Neural cell (in vitro differentiated cells): Measurements from ENCODE around the gene C4BPB. TPM values are rescaled to one million over a fixed set of nuclear protein-coding genes. Genes with fewer than 3 reads are reported as not detected.

Experiments
- H2AFZ ChIP-seq: fragments of 200-600, 300-800 bp; sonication (generic), shearing (Covaris generic); 2 replicates; pipeline ENCODE4 v1.6.0; 2014; ENCODE audit warnings: low read depth, mild to moderate bottlenecking, antibody characterized with exemption, low read length, moderate library complexity
- H3F3A ChIP-seq: fragments of 200-600 bp; shearing (Covaris generic); 2 replicates; pipeline ENCODE4 v1.6.1; 2016; ENCODE audit warnings: mild to moderate bottlenecking, moderate library complexity, mixed read lengths, antibody characterized with exemption, low read length; ENCODE audit not compliant: insufficient read depth, poor library complexity, severe bottlenecking
- H3K27ac ChIP-seq: fragments of 200-600, 300-800 bp; sonication (generic), shearing (Covaris generic); 2 replicates; pipeline ENCODE4 v1.5.1; 2014; ENCODE audit warnings: mild to moderate bottlenecking, low read length, moderate library complexity
- H3K27me3 ChIP-seq: fragments of 300-800, 200-600 bp; sonication (generic), shearing (Covaris generic); 2 replicates; pipeline ENCODE4 v1.6.0; 2014; ENCODE audit warnings: mild to moderate bottlenecking, low read depth, low read length, moderate library complexity; ENCODE audit not compliant: insufficient read depth
- H3K36me3 ChIP-seq: fragments of 300-800, 200-600 bp; sonication (generic), shearing (Covaris generic); 2 replicates; pipeline ENCODE4 v1.5.1; 2014; ENCODE audit warnings: mild to moderate bottlenecking, antibody characterized with exemption, low read length, moderate library complexity; ENCODE audit not compliant: insufficient read depth
- H3K4me2 ChIP-seq: fragments of 300-800, 200-600 bp; sonication (generic), shearing (Covaris generic); 2 replicates; pipeline ENCODE4 v1.6.0; 2014; ENCODE audit warnings: mild to moderate bottlenecking, low read length
- H3K4me3 ChIP-seq: fragments of 300-800, 200-600 bp; sonication (generic), shearing (Covaris generic); 2 replicates; pipeline ENCODE4 v1.5.1; 2014; ENCODE audit warnings: mild to moderate bottlenecking, low read length, moderate library complexity
- H3K79me2 ChIP-seq: fragments of 200-600 bp; shearing (Covaris generic); replicated peaks from 2 replicates; pipeline ENCODE4 v1.6.0; 2014; ENCODE audit warnings: mild to moderate bottlenecking, low read length, moderate library complexity; ENCODE audit not compliant: insufficient read depth
- H3K9ac ChIP-seq: fragments of 300-800, 200-600 bp; sonication (generic), shearing (Covaris generic); 2 replicates; pipeline ENCODE4 v1.6.1; 2016; ENCODE audit warnings: mild to moderate bottlenecking, low read length, mixed read lengths
- H3K9me2 ChIP-seq: fragments of 200-600 bp; shearing (Covaris generic); 2 replicates; pipeline ENCODE4 v1.6.1; 2016; ENCODE audit warnings: mild to moderate bottlenecking, low read length, mixed read lengths; ENCODE audit not compliant: insufficient read depth
- H3K9me3 ChIP-seq: fragments of 200-600, 300-800 bp; sonication (generic), shearing (Covaris generic); 2 replicates; pipeline ENCODE4 v1.6.1; 2016; ENCODE audit warnings: mild to moderate bottlenecking, mixed run types, low read length, moderate library complexity, mixed read lengths
- H4K20me1 ChIP-seq: fragments of 200-600 bp; shearing (Covaris generic); 2 replicates; pipeline ENCODE4 v1.6.1; 2016; ENCODE audit warnings: mild to moderate bottlenecking, mixed run types; ENCODE audit not compliant: insufficient read depth
- CTCF ChIP-seq: fragments of 450-650 bp; IDR thresholded peaks from 2 replicates; pipeline ENCODE4 v1.5.1; 2014; ENCODE audit warnings: antibody characterized with exemption, mild to moderate bottlenecking, moderate library complexity; ENCODE audit not compliant: poor library complexity, severe bottlenecking
- EP300 ChIP-seq: fragments of 450-650 bp; conservative IDR thresholded peaks from 2 replicates; pipeline ENCODE4 v1.6.1; 2014; ENCODE audit warnings: antibody characterized with exemption, mild to moderate bottlenecking, moderate library complexity; ENCODE audit not compliant: poor library complexity, severe bottlenecking
- EZH2 ChIP-seq: fragments of 200-600, 300-800 bp; shearing (Covaris generic), sonication (generic); IDR thresholded peaks from 2 replicates; pipeline ENCODE4 v1.6.1; 2014; ENCODE audit warnings: antibody characterized with exemption, low read length, borderline replicate concordance, mild to moderate bottlenecking; ENCODE audit not compliant: insufficient read depth, poor library complexity, severe bottlenecking
- MXI1 ChIP-seq: fragments of 450-650 bp; conservative IDR thresholded peaks from 2 replicates; pipeline ENCODE4 v1.6.1; 2014; ENCODE audit warnings: antibody characterized with exemption, mild to moderate bottlenecking; ENCODE audit not compliant: poor library complexity, severe bottlenecking
- POLR2AphosphoS5 ChIP-seq: IDR thresholded peaks from 2 replicates; pipeline ENCODE4 v1.6.1; 2012
- RAD21 ChIP-seq: fragments of 450-650 bp; conservative IDR thresholded peaks from 2 replicates; pipeline ENCODE4 v1.6.1; 2014; ENCODE audit warnings: antibody characterized with exemption, mild to moderate bottlenecking, moderate library complexity
- REST ChIP-seq: IDR thresholded peaks from 2 replicates; pipeline ENCODE4 v1.6.1; 2012; ENCODE audit warnings: borderline replicate concordance
- SMC3 ChIP-seq: fragments of 450-650 bp; conservative IDR thresholded peaks from 2 replicates; pipeline ENCODE4 v1.6.1; 2014; ENCODE audit warnings: antibody characterized with exemption, mild to moderate bottlenecking, moderate library complexity; ENCODE audit not compliant: poor library complexity
- TAF1 ChIP-seq: IDR thresholded peaks from 2 replicates; pipeline ENCODE4 v1.6.1; 2012; ENCODE audit warnings: low read depth
- polyA plus RNA-seq: library from polyadenylated mRNA; depleted of rRNA; stranded (reverse); fragments of >200 nt; gene quantifications from 2 replicates; pipeline ENCODE4 v1.2.3, GENCODE V29; 2014

C4BPB gene
- polyA plus RNA-seq, 1 donor from 2014 or later = not detected

GRCh38 chr1:207049974-207050391 is 38.7 kb upstream of the C4BPB start:
- no peaks in the 10 kb centered on the region for H3K9me2 ChIP-seq
- no peaks in the 10 kb centered on the region for H3K27me3 ChIP-seq
- H4K20me1 ChIP-seq = no peaks in the 10 kb centered on the region
- peaks cover 6% of the 10 kb centered on the region for H3K36me3 ChIP-seq
- H3K4me3 ChIP-seq = peak overlapping the region; percentile 89
- H3K9ac ChIP-seq = peak overlapping the region; percentile 87
- H2AFZ ChIP-seq = peak overlapping the region; percentile 98
- TF ChIP-seq MXI1 (no peak), RAD21 (peak; percentile 69), EZH2 (no peak), TAF1 (no peak), CTCF (peak; percentile 83), REST (no peak), SMC3 (peak; percentile 78), EP300 (no peak)
- H3K79me2 ChIP-seq = peaks cover 42% of the 10 kb centered on the region
- peaks cover 3% of the 10 kb centered on the region for H3F3A ChIP-seq
- no peaks in the 10 kb centered on the region for H3K9me3 ChIP-seq
- H3K27ac ChIP-seq = peak overlapping the region; percentile 82
- H3K4me2 ChIP-seq = peak overlapping the region; percentile 84

DNA sequence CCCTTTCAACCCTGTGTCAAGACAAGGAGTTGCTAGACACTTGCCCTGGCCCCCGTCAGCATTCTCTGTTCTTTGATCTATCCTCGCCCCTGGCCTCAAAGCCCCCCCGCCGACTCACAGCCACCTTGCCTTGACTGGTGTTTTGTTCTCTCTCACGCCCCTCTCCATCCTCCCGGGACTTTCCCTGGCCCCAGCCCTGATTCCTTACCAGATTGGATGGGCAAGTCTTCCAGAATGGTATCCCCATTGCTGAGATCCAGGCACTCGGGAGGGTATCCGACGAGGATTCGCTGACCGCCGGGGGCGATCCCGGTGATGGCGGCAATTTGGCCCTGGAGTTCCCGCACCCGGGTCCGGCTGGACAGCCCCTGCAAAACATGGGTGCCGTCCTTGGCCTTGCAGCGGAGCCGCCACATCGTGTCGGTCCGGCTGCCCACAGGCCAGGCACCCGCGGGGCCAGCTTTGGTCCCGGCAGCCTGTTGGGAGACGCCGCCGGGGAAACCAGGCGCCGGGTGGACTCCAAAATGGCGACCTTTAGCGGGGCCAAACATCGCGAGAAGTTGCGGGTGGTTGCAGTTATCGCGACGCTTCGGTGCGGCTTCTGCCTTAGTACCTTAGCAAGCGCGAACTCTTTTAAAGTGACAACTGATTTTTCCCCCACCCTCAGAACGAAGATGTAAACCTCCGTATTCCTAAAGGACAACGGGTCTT is 38.0 kb upstream of the C4BPB start:
- H3F3A ChIP-seq = peaks cover 3% of the 10 kb centered on the region
- TF ChIP-seq TAF1 (peak; percentile 44), SMC3 (peak; percentile 16), POLR2AphosphoS5 (peak; percentile 81), REST (peak; percentile 73), RAD21 (no peak), EZH2 (no peak), EP300 (no peak), MXI1 (peak; percentile 82), CTCF (no peak)
- peak overlapping the region; percentile 87 for H3K9ac ChIP-seq
- peak overlapping the region; percentile 89 for H3K4me3 ChIP-seq
- peaks cover 38% of the 10 kb centered on the region for H3K79me2 ChIP-seq
- peak overlapping the region; percentile 84 for H3K4me2 ChIP-seq
- no peaks in the 10 kb centered on the region for H3K9me2 ChIP-seq
- peaks cover 6% of the 10 kb centered on the region for H3K36me3 ChIP-seq
- H3K27ac ChIP-seq = peak overlapping the region; percentile 82
- no peaks in the 10 kb centered on the region for H4K20me1 ChIP-seq
- no peaks in the 10 kb centered on the region for H3K27me3 ChIP-seq
- H3K9me3 ChIP-seq = no peaks in the 10 kb centered on the region
- H2AFZ ChIP-seq = peak overlapping the region; percentile 98
